Epithelial cell of esophagus (primary cell): Measurements from ENCODE around the gene APBA2.

Experiments used
- DNase-seq: peaks from one replicate; pipeline ENCODE4 v3.0.0; 2010; ENCODE audit warnings: low read depth
- H3K4me3 ChIP-seq: 2 replicates; pipeline ENCODE4 v1.5.1; 2011; ENCODE audit warnings: mild to moderate bottlenecking, low read length, control low read depth
- TF ChIP-seq, protein P1 (sequence below): IDR thresholded peaks from 2 replicates; pipeline ENCODE4 v1.5.1; 2011; ENCODE audit warnings: low read depth, mild to moderate bottlenecking, low read length, control low read depth, inconsistent platforms; ENCODE audit not compliant: insufficient read depth; ENCODE audit errors: missing control alignments

Gene APBA2

DNA sequence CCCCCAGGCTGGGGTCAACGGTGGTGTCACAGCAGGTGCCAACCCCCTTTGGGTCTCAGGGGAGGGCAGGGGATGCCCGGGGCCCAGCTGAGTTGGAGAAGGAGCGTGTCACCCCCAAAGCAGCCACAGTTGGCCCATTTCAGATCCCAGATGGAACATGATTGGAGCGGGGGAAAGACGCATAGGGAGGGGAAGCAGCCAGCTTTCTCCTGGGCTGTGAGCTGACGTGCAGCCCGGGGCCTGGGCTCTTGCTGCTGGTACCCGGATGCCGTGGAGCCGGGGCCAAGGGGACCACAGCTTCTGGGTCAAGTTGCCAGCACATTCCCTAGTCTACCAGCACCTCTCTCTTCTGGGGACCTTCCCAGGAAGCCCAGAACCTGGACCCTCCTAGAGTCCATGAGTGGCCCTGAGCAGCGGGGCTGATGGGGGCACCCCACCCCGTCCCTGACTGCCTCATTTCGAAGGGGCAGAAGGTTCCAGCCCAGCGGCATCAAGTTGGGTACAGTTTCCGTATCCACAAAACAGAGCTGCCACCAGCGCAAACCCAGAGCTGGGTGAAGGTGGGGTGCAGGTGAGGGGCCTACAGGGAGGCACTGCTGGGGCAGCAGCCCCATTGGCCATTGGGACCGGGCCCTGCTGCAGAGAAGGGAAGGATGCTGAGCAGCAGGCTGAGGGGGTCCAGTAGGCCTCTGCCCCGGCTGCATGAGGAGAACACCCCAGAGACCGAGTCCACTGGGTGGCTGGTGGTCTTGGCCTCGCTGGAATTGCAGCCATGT is 235.0 kb downstream of the APBA2 start:
- no peak overlapping the region for H3K4me3 ChIP-seq
- no peak for DNase-seq
- TF ChIP-seq, protein P1, sequence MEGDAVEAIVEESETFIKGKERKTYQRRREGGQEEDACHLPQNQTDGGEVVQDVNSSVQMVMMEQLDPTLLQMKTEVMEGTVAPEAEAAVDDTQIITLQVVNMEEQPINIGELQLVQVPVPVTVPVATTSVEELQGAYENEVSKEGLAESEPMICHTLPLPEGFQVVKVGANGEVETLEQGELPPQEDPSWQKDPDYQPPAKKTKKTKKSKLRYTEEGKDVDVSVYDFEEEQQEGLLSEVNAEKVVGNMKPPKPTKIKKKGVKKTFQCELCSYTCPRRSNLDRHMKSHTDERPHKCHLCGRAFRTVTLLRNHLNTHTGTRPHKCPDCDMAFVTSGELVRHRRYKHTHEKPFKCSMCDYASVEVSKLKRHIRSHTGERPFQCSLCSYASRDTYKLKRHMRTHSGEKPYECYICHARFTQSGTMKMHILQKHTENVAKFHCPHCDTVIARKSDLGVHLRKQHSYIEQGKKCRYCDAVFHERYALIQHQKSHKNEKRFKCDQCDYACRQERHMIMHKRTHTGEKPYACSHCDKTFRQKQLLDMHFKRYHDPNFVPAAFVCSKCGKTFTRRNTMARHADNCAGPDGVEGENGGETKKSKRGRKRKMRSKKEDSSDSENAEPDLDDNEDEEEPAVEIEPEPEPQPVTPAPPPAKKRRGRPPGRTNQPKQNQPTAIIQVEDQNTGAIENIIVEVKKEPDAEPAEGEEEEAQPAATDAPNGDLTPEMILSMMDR = no peak

DNA sequence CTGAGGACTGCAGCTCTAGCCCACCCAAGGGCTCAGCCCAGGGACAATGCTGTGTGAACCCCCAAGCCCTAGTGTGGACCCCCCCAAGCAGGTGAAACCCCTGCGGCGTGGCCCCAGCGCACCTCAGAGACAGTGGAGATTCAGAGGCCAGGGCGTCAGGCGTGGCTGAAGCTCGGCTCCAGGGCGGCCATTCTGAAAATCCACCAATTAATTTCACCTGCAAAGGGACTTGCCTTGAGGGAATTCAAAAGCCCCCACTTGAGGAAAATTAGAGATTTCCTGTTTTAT is 235.5 kb downstream of the APBA2 start:
- no peak overlapping the region for H3K4me3 ChIP-seq
- TF ChIP-seq, protein P1 = no peak

DNA sequence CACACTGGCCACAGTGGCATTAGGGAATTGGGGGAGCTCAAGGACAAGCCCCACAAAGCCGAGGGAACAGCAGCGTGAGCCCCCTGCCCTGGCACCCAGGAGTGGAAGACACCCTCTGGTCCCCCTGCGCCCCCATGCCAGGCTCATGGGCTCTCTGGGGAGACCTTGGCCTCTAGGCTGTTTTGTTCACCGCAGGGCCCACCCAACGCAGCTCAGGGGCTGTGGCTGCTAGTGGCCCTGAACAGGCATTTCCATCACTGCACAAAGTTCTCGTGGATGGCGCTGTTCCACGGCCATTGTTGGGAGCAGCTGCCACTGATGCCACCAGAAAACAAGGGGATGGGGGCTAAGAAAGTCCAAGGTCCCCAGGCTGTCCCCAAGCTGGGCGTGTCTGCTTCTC is 236.1 kb downstream of the APBA2 start:
- TF ChIP-seq, protein P1 = no peak
- no peak overlapping the region for H3K4me3 ChIP-seq
- DNase-seq = no peak

More for the DNA sequence above, 235.5 kb downstream of the APBA2 start:
- DNase-seq = no peak

DNA sequence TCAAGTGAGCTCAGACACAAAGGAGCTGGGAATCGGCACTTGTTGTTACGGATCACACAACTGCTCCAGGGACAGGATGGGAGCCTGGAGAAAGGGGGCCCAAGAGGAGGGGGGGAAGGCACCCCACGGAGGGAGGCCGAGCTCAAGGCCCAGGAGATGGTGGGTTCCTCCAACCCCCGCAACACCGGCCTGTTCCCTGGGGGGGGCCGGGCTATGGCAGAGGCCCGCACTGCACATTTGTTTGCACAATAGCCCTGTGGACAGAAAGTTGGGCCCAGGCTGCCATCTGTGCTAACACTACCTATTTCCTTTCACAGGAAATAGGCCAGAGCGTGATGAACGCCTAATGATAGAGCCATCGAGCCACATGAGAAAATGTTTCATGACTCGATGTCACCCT is 236.7 kb downstream of the APBA2 start:
- no peak overlapping the region for H3K4me3 ChIP-seq
- no peak for DNase-seq
- TF ChIP-seq, protein P1 = no peak

DNA sequence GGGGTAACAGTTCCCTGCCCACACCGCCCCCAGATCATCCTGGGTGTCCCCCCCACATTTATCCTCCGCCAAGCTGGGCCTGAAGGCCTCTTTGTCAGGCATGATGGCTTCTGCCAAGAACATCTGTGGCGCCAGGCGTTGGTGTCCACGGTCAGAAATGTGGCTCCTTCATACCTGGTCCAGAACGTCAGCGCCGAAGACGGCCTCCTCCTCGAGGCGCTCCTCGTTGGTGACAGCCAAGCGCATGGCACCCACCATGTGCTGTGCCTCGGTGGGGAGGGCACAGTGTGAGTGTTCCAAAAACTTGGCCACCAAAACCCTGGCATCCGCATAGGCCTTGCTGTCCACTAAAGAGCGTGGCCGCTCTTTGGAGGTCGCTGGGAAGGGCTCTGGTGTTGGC is 237.4 kb downstream of the APBA2 start:
- no peak for DNase-seq
- TF ChIP-seq, protein P1 = no peak
- no peak overlapping the region for H3K4me3 ChIP-seq

DNA sequence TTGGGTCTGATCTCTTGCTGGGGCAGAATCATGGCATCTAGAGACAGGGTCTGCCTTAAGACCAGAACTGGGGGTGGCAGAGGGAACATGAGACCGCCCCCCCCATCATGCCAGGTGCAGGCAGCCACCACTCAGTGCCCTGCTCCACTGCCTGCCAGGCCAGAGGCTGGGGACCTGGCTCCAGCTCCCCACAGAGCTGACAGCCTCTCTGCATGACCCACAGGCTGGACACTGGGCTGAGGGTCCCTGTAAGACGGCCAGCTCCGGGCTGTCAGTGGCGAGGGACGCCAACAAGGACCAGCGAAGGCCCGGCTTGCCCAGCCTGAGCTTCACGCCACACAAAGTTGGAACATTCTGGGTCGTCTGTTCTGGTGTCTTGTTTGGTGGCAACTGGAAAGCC is 238.2 kb downstream of the APBA2 start:
- TF ChIP-seq, protein P1 = no peak
- no peak for DNase-seq
- H3K4me3 ChIP-seq = no peak overlapping the region
